Measurements from ENCODE around the gene SULF2.

GRCh38 chr20:47775039-47775438, 10.2 kb downstream of the SULF2 start:
- TF ChIP-seq WHSC1 (IDR thresholded peaks at IDR 0.05; ENCODE audit: low read length) (no peak), ZBTB8A (IDR thresholded peaks at IDR 0.05; ENCODE audit: partially characterized antibody) (no peak), CTBP1 (IDR thresholded peaks at IDR 0.05; ENCODE audit: borderline replicate concordance) (no peak), BRCA1 (IDR thresholded peaks at IDR 0.05) (no peak), BRCA1 (CRISPR knock-in tag; IDR thresholded peaks at IDR 0.05) (no peak), NFRKB (IDR thresholded peaks at IDR 0.05; ENCODE audit: low read depth) (no peak), FOS (IDR thresholded peaks at IDR 0.05; ENCODE audit: extremely low read depth, insufficient read length) (no peak), NFIC (IDR thresholded peaks at IDR 0.05) (no peak)
- TF ChIP-seq, protein P1, sequence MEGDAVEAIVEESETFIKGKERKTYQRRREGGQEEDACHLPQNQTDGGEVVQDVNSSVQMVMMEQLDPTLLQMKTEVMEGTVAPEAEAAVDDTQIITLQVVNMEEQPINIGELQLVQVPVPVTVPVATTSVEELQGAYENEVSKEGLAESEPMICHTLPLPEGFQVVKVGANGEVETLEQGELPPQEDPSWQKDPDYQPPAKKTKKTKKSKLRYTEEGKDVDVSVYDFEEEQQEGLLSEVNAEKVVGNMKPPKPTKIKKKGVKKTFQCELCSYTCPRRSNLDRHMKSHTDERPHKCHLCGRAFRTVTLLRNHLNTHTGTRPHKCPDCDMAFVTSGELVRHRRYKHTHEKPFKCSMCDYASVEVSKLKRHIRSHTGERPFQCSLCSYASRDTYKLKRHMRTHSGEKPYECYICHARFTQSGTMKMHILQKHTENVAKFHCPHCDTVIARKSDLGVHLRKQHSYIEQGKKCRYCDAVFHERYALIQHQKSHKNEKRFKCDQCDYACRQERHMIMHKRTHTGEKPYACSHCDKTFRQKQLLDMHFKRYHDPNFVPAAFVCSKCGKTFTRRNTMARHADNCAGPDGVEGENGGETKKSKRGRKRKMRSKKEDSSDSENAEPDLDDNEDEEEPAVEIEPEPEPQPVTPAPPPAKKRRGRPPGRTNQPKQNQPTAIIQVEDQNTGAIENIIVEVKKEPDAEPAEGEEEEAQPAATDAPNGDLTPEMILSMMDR (IDR thresholded peaks at IDR 0.05 in 2 of 3, conservative IDR thresholded peaks at IDR 0.05 in 1 of 3; ENCODE audit: insufficient read depth in 2 of 3, low read depth in 1 of 3, low read length in 3 of 3) = no peak
- TF ChIP-seq, protein P2, sequence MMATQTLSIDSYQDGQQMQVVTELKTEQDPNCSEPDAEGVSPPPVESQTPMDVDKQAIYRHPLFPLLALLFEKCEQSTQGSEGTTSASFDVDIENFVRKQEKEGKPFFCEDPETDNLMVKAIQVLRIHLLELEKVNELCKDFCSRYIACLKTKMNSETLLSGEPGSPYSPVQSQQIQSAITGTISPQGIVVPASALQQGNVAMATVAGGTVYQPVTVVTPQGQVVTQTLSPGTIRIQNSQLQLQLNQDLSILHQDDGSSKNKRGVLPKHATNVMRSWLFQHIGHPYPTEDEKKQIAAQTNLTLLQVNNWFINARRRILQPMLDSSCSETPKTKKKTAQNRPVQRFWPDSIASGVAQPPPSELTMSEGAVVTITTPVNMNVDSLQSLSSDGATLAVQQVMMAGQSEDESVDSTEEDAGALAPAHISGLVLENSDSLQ (IDR thresholded peaks at IDR 0.05) = no peak
